B cell (primary cell): ENCODE measurements around the gene HDDC3. TPM values are rescaled to one million over a fixed set of nuclear protein-coding genes. Genes with fewer than 3 reads are reported as not detected.
"Not testable (repeated sequence)": the region's sequence is repeated elsewhere in the genome, so short reads cannot be mapped to it uniquely, and the experiment has no call there.

ENCODE experiments used
- ATAC-seq: fragments of 200-7000 bp; cut with Tn5 transposase; one replicate; pipeline ENCODE4 v1.10.0; 2021; ENCODE audit warnings: low read depth, mild to moderate bottlenecking, moderate number of reproducible peaks, moderate library complexity
- CTCF ChIA-PET: fragments of 350-600 bp; sonication (Branson Sonifier 250); formaldehyde crosslinking; loops from one replicate; lab custom pipeline; 2021; ENCODE audit warnings: antibody characterized with exemption, inconsistent platforms; lab: Charles Lee
- POLR2A ChIA-PET: fragments of 350-600 bp; sonication (Branson Sonifier 250); formaldehyde crosslinking; loops from one replicate; lab custom pipeline; 2021; ENCODE audit warnings: antibody characterized with exemption; lab: Charles Lee
- DNase-seq: peaks from one replicate; pipeline ENCODE4 v3.0.0; 2013
- H2AFZ ChIP-seq: 2 replicates; pipeline ENCODE4 v1.6.1; 2012; ENCODE audit warnings: mild to moderate bottlenecking, low read depth, low read length; ENCODE audit not compliant: insufficient read depth, poor library complexity, severe bottlenecking
- H3K27ac ChIP-seq, 2 donors: 1 replicate in 1 of 2; 2 replicates in 1 of 2; pipeline ENCODE4 v1.5.1; 2012 to 2013; ENCODE audit warnings: low read length in 2 of 2, mild to moderate bottlenecking in 2 of 2, moderate library complexity in 1 of 2
- H3K27me3 ChIP-seq, 4 experiments: fragments of 200-600 bp in 1 of 4; sonication (generic) in 1 of 4; replicated peaks in 1 of 4; 1 replicate in 2 of 4; 2 replicates in 2 of 4; pipeline versions ENCODE4 v1.6.1 to v1.7.0; 2013 to 2016; ENCODE audit warnings: low read length in 3 of 4, mild to moderate bottlenecking in 2 of 4, mixed read lengths in 1 of 4, moderate library complexity in 1 of 4; ENCODE audit not compliant: insufficient read depth in 4 of 4, control insufficient read depth in 3 of 4; ENCODE audit errors: control extremely low read depth in 1 of 4
- H3K36me3 ChIP-seq, 2 experiments: replicated peaks in 1 of 2; 1 replicate in 1 of 2; 2 replicates in 1 of 2; pipeline versions ENCODE4 v1.6.1 to v1.7.1; 2013; ENCODE audit warnings: low read length in 1 of 2; ENCODE audit not compliant: insufficient read depth in 2 of 2, control insufficient read depth in 1 of 2; ENCODE audit errors: control extremely low read depth in 1 of 2, extremely low read depth in 1 of 2
- H3K4me1 ChIP-seq, 2 donors: fragments of 200-600 bp in 1 of 2; sonication (generic) in 1 of 2; 1 replicate in 1 of 2; 2 replicates in 1 of 2; pipeline versions ENCODE4 v1.5.1 to v1.6.1; 2013 to 2017; ENCODE audit warnings: low read length in 2 of 2; ENCODE audit not compliant: control insufficient read depth in 2 of 2, insufficient read depth in 2 of 2
- H3K4me2 ChIP-seq: replicated peaks from 2 replicates; pipeline ENCODE3; 2012; ENCODE audit warnings: mild to moderate bottlenecking, low read depth, low read length; ENCODE audit not compliant: poor library complexity, severe bottlenecking
- H3K4me3 ChIP-seq, 5 experiments: fragments of 200-600 bp in 1 of 5; sonication (generic) in 1 of 5; 1 replicate in 3 of 5; 2 replicates in 2 of 5; pipeline versions ENCODE4 v1.5.1 to v1.7.0; 2011 to 2016; ENCODE audit warnings: low read length in 4 of 5, mild to moderate bottlenecking in 4 of 5, low read depth in 2 of 5, control low read depth in 1 of 5, moderate library complexity in 1 of 5; ENCODE audit not compliant: insufficient read depth in 1 of 5; ENCODE audit errors: control extremely low read depth in 1 of 5, extremely low read depth in 1 of 5
- H3K79me2 ChIP-seq: fragments of 200-600 bp; sonication (generic); one replicate; pipeline ENCODE4 v1.6.0; 2016; ENCODE audit warnings: low read length; ENCODE audit not compliant: control insufficient read depth, insufficient read depth
- H3K9ac ChIP-seq: fragments of 200-600 bp; sonication (generic); 2 replicates; pipeline ENCODE4 v1.6.1; 2017; ENCODE audit warnings: mild to moderate bottlenecking, low read length, moderate library complexity
- H3K9me3 ChIP-seq, 3 donors: one replicate each; pipeline versions ENCODE4 v1.6.1 to v1.7.1; 2013; ENCODE audit warnings: low read length in 2 of 3; ENCODE audit not compliant: control insufficient read depth in 2 of 3, insufficient read depth in 1 of 3; ENCODE audit errors: control extremely low read depth in 1 of 3
- H4K20me1 ChIP-seq: 2 replicates; pipeline ENCODE4 v1.6.0; 2012; ENCODE audit warnings: mild to moderate bottlenecking, low read length; ENCODE audit not compliant: insufficient read depth, control insufficient read depth, poor library complexity, severe bottlenecking
- H3K27ac Mint-ChIP-seq: one replicate; pipeline ENCODE4 v1.8.0; 2021; ENCODE audit warnings: mixed read lengths
- H3K27me3 Mint-ChIP-seq: one replicate; pipeline ENCODE4 v1.8.0; 2021; ENCODE audit warnings: mixed read lengths
- H3K4me1 Mint-ChIP-seq: one replicate; pipeline ENCODE4 v1.8.0; 2021; ENCODE audit warnings: mixed read lengths
- H3K4me3 Mint-ChIP-seq: one replicate; pipeline ENCODE4 v1.8.0; 2021; ENCODE audit warnings: mixed read lengths
- H3K9me3 Mint-ChIP-seq: one replicate; pipeline ENCODE4 v1.8.0; 2022; ENCODE audit warnings: mixed read lengths; ENCODE audit not compliant: insufficient read depth
- EZH2 ChIP-seq: IDR thresholded peaks from 2 replicates; pipeline ENCODE4 v1.6.1; 2012; ENCODE audit warnings: borderline replicate concordance, low read depth, mild to moderate bottlenecking, moderate library complexity, low read length; ENCODE audit not compliant: insufficient read depth, poor library complexity, severe bottlenecking
- WGBS: methylation state at CpG from one replicate; pipeline ENCODE4 v1.1.5; 2013; ENCODE audit warnings: missing lambda C conversion rate; ENCODE audit not compliant: insufficient coverage; 5-methylcytosine and 5-hydroxymethylcytosine counted together
- intact Hi-C: fragments of 100-400 bp; cut with micrococcal nuclease; formaldehyde crosslinking; loops from one replicate; pipeline ENCODE4 v1.10.0; 2022
- polyA plus RNA-seq: library from polyadenylated mRNA; depleted of rRNA; stranded (reverse); fragments of >200 nt; gene quantifications from 2 replicates; pipeline ENCODE4 v1.2.3, GENCODE V29; 2012
- total RNA-seq, 2 donors: library from RNA; stranded (reverse); fragments of 120-200 nt in 1 of 2; gene quantifications; 1 replicate in 1 of 2; 2 replicates in 1 of 2; pipeline versions ENCODE4 v1.2.3 to v1.2.4, GENCODE V29; 2013 to 2022
- TF ChIP-seq, protein P1 (sequence below): fragments of 200-600 bp; IDR thresholded peaks from one replicate; pipeline ENCODE4 v1.8.0; 2022; ENCODE audit warnings: antibody characterized with exemption, mild to moderate bottlenecking

HDDC3 gene
- total and polyA plus RNA-seq, 2 donors (not counting 1 experiment from before 2014, with no cell fraction given): 23.9 to 26.8 TPM

DNA sequence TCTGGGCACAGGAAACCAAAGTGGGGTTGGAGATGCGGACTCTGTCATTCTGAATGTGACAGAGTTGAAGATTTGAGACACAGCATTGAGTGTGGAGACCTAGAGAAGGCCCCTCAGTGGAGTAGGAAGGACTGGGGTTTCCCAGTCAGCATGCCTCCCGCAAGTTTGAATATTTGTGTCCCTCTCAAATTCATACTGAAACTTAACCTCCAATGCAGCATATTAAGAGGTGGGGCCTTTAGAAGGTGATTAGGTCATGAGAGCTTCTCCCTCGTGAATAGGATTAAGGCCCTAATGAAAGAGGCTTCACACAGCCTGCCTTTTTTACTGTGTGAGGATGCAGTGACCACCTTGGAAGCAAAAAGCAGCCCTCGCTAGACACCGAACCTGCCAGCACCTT, 8.0 kb downstream of the HDDC3 start:
- ATAC-seq: no peak
- 74% methylated on average over 2 of the region's 5 CpGs for WGBS
- TF ChIP-seq, protein P1, sequence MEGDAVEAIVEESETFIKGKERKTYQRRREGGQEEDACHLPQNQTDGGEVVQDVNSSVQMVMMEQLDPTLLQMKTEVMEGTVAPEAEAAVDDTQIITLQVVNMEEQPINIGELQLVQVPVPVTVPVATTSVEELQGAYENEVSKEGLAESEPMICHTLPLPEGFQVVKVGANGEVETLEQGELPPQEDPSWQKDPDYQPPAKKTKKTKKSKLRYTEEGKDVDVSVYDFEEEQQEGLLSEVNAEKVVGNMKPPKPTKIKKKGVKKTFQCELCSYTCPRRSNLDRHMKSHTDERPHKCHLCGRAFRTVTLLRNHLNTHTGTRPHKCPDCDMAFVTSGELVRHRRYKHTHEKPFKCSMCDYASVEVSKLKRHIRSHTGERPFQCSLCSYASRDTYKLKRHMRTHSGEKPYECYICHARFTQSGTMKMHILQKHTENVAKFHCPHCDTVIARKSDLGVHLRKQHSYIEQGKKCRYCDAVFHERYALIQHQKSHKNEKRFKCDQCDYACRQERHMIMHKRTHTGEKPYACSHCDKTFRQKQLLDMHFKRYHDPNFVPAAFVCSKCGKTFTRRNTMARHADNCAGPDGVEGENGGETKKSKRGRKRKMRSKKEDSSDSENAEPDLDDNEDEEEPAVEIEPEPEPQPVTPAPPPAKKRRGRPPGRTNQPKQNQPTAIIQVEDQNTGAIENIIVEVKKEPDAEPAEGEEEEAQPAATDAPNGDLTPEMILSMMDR: no peak
- TF ChIP-seq EZH2: no peak
- no peaks in the 10 kb centered on the region for H3K9me3 Mint-ChIP-seq
- ChIA-PET POLR2A (interaction anchor here (0.7 kb wide), 1 partner anchor 30 kb away, joined by 4 read pairs; no protein-coding TSS in a partner anchor), CTCF (interaction anchor here (4.6 kb wide), 1 partner anchor 8 kb away, joined by 40 read pairs; the partner anchor contains the start of genes HDDC3 and UNC45A)
- no peak overlapping the region for H3K27ac Mint-ChIP-seq
- H3K27me3 Mint-ChIP-seq: no peaks in the 10 kb centered on the region
- no peaks in the 10 kb centered on the region for H3K79me2 ChIP-seq
- H3K4me1 ChIP-seq: peaks cover 3% of the 10 kb centered on the region in 2 donors
- H3K4me2 ChIP-seq: no peak overlapping the region
- H4K20me1 ChIP-seq: no peaks in the 10 kb centered on the region
- H3K36me3 ChIP-seq: peaks cover 5 to 20% of the 10 kb centered on the region in 2 experiments
- H3K9me3 ChIP-seq: no peaks in the 10 kb centered on the region
- no peak overlapping the region for H3K4me3 Mint-ChIP-seq
- peaks cover 5% of the 10 kb centered on the region for H3K4me1 Mint-ChIP-seq
- H3K27me3 ChIP-seq: no peaks in the 10 kb centered on the region
- no peak for DNase-seq
- no peak overlapping the region for H2AFZ ChIP-seq
- H3K4me3 ChIP-seq: no peak overlapping the region
- H3K9ac ChIP-seq: no peak overlapping the region
- intact Hi-C loops: no loop called here
- H3K27ac ChIP-seq: no peak overlapping the region

DNA sequence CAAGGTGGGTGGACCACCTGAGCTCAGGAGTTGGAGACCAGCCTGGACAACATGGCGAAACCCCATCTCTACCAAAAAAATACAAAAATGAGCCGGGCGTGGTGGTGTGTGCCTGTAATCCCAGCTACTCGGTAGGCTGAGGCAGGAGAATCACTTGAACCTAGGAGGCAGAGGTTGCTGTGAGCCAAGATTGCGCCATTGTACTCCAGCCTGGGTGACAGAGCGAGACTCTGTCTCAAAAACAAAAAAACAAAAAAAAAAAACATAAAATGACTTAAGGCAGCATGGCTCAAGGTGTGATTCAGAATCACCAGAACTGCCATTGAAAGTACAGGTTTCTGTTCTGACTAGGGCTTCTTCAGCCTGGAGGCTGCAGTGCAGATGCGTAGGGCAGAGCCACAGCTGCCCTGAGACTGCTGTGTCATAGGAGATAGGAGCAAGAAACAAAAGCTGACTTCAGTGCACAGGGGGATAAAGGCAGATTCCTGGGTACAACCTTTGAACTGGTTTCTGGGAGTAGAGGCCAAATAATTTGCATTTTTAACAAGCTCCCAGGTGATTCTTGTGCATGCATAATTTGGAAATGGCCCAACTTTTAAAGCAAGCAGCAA, 9.5 kb downstream of the HDDC3 start:
- H3K4me3 ChIP-seq, H3K4me1 ChIP-seq, H3K79me2 ChIP-seq, intact Hi-C loops, H4K20me1 ChIP-seq, H3K27ac Mint-ChIP-seq, H3K9me3 Mint-ChIP-seq, H3K4me2 ChIP-seq, H3K9ac ChIP-seq, H3K4me3 Mint-ChIP-seq, H3K4me1 Mint-ChIP-seq, H3K27me3 Mint-ChIP-seq, ATAC-seq, H2AFZ ChIP-seq, DNase-seq, H3K9me3 ChIP-seq, H3K27ac ChIP-seq, H3K27me3 ChIP-seq: not testable (repeated sequence)
- CTCF ChIA-PET: interaction anchor here (0.9 to 4.6 kb wide), 5 partner anchors 10 to 603 kb away, joined by 3 to 40 read pairs (median 4); partner anchors contain the start of genes HDDC3, MAN2A2 and UNC45A
- POLR2A ChIA-PET: interaction anchor here (1.6 kb wide), 1 partner anchor 9 kb away, joined by 5 read pairs; the partner anchor contains the start of gene HDDC3
- WGBS: 95% methylated on average over 7 of the region's 7 CpGs
- H3K36me3 ChIP-seq: peaks cover 5 to 36% of the 10 kb centered on the region in 2 experiments
